NCI-H1417 (cell line): ENCODE measurements around the gene MYH15.

Experiments used
- DNase-seq, 3 experiments: peaks; one replicate each; lab custom pipeline; 2025; lab: John Stamatoyannopoulos, UW

MYH15 gene

DNA sequence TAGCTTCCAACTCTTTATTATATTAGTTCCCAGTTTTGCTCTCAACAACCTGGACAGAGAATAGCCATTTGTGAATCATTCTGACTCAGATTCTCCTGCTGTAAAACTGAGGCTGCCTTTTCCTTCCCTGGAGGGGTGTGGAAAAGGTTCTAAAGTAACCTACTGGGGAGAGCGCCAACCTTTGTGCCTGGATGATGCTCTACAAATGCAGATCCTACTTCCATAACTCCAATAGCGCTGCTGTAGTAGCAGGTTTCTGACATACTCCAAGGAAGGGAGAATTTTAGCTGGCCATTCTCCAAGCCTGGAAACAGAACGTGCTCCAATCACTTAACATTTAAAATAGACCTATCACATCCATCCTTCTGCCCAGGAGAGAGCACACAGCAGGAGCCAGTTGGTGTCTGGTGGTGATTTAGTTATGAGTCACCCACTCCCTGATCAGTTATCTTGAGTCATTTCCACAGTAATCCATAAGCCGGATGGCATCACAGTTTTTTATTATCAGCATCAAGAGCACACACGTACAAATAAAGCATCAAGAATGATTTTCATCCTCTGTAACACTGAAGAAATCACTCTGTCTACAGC lies 38.3 kb downstream of the MYH15 start:
- peak in 2 of 3 experiments; percentile 6 to 44 for DNase-seq

DNA sequence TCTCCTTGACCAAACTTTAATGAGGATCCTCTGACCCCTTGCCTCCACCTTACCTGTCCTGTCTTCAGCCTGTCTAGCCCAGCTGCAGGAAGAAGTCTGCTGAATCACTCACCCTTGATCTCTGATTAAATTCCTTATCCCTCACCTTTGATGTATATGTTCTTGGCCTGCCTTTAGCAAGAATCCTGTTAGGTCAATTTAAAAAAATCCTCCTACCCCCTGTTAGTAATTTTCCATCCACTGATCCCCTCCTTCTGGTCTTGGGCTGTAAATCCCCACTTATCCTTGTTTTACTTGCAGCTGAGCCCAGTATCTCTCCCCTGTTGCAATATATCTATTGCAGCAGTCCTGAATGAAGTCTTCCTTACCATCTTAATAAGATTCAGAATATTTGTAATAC lies 39.0 kb downstream of the MYH15 start:
- DNase-seq, result no peak

DNA sequence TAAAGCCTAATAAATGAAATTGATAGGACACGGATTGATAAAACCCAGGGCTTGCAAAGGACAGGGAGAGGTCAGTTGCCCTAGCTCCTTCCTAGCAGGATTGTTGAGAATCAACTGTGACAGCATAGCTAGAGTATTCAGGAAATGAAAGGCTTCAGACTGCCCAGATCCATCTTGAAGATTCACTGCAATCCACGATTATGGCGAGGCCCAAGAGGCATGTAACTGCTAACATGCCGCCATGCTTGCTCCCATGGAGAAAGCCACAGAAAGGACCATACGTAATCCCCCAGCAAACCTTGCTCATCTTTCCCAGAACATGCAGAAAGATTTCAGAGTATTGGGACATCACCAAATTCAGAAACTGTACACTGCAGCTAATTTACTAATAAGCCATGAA lies 41.3 kb downstream of the MYH15 start:
- DNase-seq, result no peak

DNA sequence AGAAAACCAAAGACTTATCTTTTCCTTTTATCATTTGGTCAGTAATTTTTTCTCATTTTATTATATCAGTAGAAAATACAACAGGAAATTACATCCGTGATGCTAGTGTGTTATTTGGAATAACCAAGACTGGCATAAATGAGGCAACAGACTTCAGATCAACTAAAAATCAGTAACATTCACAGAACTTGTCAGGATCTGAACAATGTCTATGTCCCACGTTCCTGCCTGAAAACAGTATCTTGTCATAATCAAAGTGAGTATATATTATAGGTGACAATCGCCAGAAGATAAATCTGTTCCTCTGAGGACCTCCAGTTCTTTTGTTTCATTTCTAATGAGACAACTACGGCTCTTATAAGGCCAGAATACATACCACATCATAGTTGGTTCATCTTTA lies 41.8 kb downstream of the MYH15 start:
- no peak for DNase-seq

DNA sequence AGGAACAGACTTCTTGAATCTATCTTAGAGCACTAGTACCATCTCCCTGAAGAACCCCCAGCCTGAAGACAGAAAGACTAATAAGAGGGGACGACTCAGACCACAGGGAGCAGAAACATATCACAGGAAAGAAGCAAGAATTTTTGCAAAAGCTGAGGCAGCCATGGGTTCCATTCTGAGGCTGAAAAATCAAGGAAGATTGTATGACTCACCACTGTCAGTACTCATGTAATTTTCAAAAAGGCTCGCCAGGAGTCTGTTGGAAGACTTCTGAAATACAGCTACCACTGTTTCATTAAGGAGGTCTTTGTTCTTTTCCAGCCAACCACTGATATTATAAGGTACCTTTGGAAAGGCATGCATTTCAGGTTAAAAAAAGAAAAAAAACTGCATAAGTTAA lies 47.5 kb downstream of the MYH15 start:
- DNase-seq, result no peak

DNA sequence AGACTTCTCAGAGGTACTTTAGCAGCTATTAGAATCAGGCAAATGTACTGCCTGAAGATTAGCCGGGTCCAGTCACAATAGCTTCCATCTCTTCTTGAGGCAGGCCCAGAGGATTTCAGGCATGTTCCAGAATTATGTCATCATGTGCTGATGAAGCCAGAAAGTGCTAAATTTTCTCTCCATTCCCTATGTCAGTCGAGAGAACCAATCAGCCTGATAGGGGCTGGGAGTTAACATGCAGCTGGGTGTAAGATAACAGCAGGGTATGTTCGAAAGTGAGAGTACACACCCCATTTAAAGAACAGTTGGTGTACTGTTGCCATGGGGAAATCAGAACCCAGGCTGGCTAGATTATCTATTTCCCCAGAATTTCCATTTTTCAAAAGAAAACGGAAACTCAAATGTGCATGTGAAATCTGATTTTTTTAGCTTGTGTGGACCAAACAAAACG lies 48.7 kb downstream of the MYH15 start:
- DNase-seq, result no peak

DNA sequence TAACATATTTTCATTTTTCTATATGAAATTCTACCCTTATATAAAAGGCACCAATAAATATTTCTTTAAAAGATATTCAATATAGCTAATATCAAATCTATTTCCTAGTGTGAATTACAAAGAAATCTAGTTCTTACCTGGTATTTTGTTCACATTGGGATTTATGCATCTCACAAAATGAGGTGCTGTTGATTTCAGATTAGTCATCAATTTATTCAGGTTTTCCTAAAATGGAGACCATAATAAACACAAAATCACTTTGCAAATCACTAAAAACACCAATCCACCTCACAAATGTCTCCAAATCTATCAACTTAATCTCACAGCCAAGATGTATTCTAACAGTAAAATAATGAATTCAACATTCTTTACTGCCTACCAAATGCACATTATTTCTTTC lies 51.2 kb downstream of the MYH15 start:
- DNase-seq, result no peak

DNA sequence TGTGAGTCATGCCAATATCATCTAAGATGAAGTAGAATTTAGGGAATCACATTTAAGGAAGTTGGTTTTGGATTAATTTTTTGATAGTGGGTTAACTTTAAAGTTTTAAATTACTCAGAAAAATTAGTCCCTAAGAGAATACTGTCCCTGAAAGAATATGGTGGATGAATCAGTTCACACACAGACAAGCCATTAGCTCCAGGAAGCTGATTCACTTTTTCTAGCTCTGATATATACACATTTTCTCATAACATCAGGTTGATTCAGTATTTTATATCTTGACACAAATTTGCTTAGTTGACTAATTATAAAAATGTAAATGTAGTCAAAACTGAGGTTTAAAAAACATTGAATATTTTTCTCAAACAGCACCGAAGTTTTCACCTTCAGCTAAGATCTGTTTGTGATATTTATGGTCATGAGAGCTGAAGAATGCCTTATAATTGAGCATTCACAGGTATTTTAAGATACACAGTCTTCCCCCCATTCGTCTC lies 55.1 kb downstream of the MYH15 start:
- DNase-seq, result no peak

DNA sequence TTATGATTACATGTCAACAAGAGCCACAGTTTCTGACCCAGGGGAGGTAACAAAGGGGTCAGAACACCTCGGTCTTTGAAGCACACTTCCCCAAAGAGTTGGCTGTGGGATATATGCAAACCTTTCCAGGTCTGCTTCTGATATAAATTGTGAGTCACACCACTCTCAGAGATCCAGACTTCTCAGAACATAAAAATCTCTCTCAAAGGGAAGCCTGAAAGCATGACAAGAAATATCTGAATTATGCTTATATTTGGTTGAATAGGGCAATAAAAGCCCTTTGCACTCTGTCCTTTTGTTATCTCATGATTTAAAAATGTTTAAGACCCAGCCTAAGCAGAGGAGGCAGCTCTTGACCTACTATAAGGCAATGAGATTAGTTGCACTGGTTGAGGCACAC lies 56.8 kb downstream of the MYH15 start:
- DNase-seq, result no peak

DNA sequence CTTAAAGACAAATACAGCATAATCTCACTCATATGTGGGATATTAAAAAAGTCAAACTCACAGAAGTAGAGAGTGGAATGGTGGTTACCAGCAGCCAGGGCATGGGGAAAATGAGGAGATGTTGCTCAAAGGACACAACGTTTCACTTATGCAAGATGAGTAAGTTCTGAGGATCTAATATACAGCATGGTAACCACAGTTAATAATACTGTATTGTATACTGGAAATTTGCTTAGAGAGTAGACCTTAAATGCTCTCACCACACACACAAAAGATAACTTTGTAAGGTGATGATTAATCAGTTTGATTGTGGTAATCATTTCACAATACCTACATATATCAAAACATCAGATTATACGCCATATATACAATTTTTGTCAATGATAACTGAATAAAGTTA lies 60.0 kb downstream of the MYH15 start:
- no peak for DNase-seq

DNA sequence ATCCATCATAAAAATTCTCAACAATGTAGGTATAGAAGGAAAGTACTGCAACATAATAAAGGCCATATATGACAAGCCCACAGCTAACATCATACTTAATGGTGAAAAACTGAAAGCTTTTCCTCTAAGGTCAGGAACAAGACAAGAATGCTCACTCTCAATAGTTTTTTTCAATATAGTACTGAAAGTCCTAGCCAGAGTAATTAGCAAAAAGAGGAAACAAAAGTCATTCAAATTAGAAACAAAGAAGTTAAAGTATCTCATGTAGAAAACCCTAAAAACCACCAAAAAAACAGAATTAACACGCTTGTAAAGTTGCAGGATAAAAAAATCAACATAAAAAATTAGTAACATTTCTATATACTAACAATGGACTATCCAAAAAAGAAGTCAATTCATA lies 61.8 kb downstream of the MYH15 start:
- no peak for DNase-seq

DNA sequence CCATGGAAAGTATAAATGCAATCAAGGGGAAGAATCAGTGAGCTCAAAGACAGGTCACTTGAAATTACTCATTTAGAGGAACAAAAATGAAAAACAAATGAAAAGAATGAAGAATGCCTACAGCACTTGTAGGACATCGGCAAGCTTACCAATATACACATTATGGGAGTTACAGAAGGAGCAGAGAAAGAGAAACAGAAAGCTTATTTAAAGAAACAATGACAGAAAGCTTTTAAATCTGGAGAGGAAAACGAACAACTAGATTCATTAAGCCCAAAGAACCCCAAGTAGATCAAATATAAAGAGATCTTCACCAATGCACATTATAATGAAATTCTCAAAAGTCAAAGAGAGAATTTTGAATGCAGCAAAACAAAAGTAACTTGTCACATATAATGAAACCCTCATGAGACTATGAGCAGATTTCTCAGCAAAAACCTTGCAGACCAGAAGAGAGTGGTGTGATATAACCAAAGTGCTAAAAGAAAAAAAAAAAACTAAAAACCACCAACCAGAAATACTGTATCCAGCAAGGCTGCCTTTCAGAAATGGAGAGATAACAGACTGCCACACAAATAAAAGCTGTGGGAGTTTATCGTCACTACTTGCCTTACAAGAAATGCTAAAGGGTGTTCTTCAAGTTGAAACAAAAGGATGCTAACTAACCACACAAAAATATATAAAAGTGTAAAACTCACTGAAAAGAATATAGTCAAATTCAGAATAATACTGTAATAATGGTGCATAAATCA lies 63.1 kb downstream of the MYH15 start:
- DNase-seq, result no peak

DNA sequence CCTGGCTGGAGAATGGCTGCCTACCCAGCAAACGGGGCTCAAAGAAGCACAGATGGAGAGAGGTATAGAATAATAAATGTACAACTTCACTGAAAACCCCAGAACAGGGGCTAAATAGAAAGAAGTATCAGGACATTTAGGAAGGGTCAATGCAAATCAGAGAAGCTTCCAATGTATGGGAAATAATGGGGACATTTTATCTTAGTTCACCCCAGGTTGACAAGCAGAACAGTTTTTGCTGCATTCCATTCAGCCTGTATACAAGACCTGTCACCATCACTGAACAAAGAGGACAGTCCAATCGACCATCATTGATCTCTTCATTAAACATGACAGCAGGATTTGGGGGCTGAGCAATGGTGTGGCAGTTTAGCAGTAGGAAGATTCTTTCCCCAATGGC lies 68.1 kb downstream of the MYH15 start:
- no peak for DNase-seq

DNA sequence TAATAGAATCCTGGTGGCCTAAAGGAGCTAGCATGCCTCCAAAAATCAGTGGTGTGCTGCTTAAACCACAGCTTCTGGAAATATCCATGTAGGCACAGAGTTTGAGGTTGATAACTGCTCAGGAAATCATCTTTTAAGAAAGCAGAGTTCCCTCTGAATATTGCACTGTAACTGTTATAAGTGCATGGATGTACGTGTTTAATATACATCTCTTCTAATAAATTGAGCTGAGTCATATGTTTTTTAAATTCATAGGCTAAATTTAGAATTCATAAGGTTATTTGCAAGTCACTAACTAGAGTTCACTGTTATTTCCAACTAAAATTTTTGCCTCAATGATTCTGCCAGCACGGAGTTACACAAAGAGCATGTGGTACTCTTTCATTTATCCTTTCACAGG lies 68.9 kb downstream of the MYH15 start:
- no peak for DNase-seq

DNA sequence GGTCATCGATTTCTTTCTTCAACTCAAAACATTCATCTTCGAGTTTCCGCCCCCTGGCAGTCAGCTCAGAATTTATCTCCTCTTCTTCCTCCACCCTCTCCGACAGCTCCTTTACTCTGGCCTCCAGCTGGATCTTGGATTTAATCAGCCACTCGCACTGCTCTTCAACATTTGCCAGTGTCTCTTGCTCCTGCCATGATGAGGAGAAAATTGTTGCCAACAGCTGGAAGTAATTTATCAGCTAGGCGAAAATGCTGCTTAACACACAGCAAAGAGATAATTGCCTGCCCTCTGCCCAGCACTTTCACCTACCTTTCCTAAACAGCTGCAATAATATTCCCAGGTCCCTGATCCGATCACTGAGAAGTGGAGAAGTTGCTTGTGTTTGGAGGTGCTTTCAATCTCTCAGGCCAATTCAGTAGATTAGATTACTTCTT lies 69.3 kb downstream of the MYH15 start:
- DNase-seq, result peak in 2 of 3 experiments; percentile 15 to 76

DNA sequence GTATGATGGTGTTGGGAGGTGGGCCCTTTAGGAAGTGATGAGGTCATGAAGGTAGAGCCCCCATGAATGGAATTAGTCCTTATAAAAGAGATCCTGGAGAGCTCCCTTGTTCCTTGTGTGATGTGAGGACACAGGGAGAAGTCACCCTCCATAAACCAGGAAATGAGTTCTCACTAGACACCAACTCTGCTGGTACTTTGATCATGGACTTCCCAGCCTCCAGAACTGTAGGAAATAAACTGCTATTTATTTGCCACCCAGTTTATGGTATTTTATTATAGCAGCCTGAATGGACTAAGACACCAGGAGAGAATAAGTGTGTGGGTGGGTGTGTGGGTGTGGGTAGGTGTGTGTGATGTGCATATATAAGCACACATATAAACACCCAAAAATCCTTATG lies 71.9 kb downstream of the MYH15 start:
- DNase-seq, result no peak

DNA sequence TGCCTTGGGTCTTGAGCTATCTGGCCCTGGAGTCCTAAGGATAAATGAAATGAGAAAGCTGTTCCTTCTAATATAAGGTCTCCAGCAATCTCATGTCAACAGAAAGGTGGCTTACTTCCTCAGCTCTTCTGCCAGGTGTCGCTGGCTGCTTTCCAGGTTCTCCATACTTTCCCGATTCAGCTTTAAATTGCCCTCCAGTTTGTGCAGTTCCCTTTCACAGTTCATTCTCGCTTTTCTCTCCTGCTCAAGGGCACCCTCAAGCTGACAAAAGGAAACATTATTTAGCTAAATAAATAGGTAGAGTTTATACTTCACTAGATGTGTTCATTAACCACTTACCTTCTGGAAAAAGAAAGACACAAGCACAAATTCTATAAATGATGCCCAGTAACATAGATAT lies 73.0 kb downstream of the MYH15 start:
- DNase-seq, result peak; percentile 23 to 71 (median 32)

DNA sequence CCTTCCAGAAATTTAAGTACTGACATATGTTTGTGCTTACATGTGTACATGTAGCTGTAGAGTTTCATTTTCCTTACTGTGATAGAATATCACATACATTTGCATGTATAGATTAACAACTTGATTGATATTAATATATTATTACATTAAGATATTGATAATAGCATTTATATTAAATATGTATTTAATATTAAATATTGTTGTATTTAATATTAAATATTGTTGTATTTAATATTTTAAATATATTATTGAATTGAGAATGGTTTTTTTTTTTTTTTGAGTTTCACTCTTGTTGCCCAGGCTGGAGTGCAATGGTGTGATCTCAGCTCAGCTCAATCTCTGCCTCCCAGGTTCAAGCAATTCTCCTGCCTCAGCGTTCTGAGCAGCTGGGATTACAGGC lies 76.5 kb downstream of the MYH15 start:
- DNase-seq, result no peak

DNA sequence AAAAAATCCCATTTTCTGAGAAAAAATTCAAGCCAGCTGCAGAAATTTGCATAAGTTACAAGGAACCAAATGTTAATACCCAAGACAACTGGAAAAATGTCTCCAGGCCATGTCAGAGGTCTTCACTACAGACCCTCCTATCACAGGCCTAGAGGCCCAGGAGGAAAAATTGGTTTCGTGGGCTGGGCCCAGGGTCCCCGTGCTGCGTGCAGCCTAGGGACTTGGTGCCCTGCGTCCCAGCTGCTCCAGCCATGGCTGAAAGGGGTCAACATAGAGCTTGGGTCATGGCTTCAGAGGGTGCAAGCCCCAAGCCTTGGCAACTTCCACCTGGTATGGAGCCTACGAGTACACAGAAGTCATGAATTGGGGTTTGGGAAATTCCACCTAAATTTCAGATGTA lies 78.0 kb downstream of the MYH15 start:
- no peak for DNase-seq

DNA sequence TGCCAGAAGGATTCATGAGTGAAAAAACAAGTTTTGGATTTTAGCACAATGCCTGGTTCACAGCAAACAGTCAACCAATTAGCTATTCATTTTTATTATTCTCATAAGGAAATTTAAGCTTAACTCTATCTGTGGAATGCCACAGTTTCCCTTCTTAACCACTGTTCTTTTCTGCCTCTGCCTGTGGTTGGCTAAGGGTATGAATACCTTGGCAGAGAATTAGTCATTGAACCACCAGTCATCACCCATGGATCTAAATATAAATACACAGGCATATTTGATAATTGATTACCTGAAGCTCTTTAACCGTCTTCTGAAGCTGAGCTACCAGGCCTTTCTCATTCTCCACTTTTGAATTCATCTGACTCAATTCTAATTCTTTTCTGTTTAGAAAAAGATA lies 79.9 kb downstream of the MYH15 start:
- no peak for DNase-seq

DNA sequence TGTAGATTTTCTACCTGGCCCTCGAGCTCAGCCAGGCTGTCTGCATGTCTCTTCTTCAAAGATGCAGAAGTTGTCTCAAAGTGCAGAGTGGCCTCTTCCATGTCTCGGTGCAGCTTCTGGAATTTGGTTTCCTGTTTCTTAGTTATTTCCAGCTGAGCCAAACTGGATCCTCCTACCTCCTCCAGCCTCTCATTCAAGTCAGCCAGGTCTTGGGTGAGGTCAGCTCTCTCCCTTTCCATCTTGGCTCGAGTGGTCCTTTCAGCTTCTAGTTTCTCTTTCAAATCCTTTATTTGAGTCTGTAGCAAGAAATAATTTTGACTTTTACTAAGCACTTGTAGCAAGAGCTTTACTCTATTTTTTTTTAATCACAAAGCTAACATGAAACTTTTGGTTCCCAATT lies 81.8 kb downstream of the MYH15 start:
- no peak for DNase-seq

DNA sequence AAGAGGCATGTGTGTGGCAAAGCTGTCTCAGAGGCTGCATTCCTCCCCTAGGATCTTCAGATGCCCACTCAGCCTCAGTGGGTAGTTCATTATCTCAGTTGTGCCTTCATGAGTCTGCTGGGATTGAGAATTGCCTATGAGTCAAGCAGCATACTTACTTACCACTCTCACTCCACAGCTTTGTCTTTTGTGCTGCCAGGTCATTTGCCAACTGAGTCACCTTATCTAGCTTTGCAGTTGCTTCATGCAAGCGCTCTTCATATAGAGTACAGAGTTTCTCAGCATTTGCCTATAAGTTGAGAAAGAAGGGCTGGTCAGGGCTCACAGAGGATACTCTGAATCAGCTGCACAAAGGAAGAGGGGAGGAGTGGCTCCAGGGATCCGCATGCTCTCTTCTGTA lies 89.5 kb downstream of the MYH15 start:
- no peak for DNase-seq

DNA sequence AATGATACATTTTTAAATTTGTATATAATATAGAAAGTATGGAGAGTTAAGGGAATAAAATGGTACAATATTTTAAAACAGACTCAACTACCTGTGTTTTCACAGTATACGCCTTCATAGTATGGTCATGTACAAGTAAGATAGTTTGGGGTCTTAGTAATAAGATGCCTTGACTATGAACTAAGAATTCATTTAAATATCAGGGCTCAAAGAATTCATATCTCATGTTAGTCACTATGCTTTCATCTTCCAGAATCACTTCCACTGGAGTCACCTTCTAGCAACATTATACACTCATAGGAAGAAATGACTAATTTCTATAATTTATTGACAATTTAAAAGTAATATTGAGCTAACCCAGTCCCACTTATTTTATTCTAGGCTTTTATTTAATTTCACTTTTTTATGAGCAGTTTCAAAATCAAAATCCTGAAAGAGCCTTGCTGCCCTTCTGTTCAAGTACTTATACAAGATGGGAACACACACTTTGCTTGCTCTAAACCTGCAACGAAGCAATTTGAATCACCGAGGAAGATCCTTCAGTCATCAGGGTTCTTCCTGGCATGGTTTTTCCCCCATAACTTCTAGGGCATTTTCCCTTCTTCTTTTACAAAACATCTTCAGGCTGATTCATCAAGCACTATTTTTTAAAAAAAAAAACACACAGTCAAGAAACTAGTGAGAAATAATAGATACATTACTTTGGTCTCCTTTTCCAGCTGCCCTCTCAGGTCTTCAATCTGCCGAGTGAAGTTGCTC lies 94.1 kb downstream of the MYH15 start:
- no peak for DNase-seq
